ENCODE measurements around the gene RSPO4.

Gene RSPO4

GRCh38 chr20:1001911-1002681, at the start of gene RSPO4:
RSPO4 (minus strand) TSS chr20:1002311; CDS start chr20:1002164, 147 bp downstream.
- DNase-seq (ENCODE audit: extremely low read depth, low read depth) = no peak
- TF ChIP-seq CTCF (IDR thresholded peaks at IDR 0.05; ENCODE audit: low read depth, low read length) = no peak

GRCh38 chr20:1050440-1050839, 48.3 kb upstream of the RSPO4 start:
- no peak for TF ChIP-seq CTCF (IDR thresholded peaks at IDR 0.05; ENCODE audit: low read depth, low read length)
- no peak for DNase-seq (ENCODE audit: extremely low read depth, low read depth)

GRCh38 chr20:1045860-1046418, 43.8 kb upstream of the RSPO4 start:
- TF ChIP-seq CTCF (IDR thresholded peaks at IDR 0.05; ENCODE audit: low read depth, low read length) = no peak

GRCh38 chr20:1041845-1042390, 39.8 kb upstream of the RSPO4 start:
- DNase-seq (ENCODE audit: extremely low read depth, low read depth) = no peak
- no peak for TF ChIP-seq CTCF (IDR thresholded peaks at IDR 0.05; ENCODE audit: low read depth, low read length)

More at GRCh38 chr20:1045860-1046418, 43.8 kb upstream of the RSPO4 start:
- DNase-seq (ENCODE audit: extremely low read depth, low read depth) = no peak

- DNase-seq (ENCODE audit: extremely low read depth, low read depth) = no peak
- no peak for TF ChIP-seq CTCF (IDR thresholded peaks at IDR 0.05; ENCODE audit: low read depth, low read length)
These were observed 36.1 kb upstream of the RSPO4 start for GRCh38 chr20:1038205-1038604.

GRCh38 chr20:1037039-1037438, 34.9 kb upstream of the RSPO4 start:
- no peak for DNase-seq (ENCODE audit: extremely low read depth, low read depth)
- no peak for TF ChIP-seq CTCF (IDR thresholded peaks at IDR 0.05; ENCODE audit: low read depth, low read length)

GRCh38 chr20:1035466-1035865, 33.4 kb upstream of the RSPO4 start:
- no peak for TF ChIP-seq CTCF (IDR thresholded peaks at IDR 0.05; ENCODE audit: low read depth, low read length)
- no peak for DNase-seq (ENCODE audit: extremely low read depth, low read depth)

Measured in AG09319 (cell line).